RWPE2 (cell line): Measurements from ENCODE around the gene CTTNBP2.

ENCODE experiments used
- ATAC-seq: fragments of 200-7000 bp; cut with Tn5 transposase; 3 replicates; pipeline ENCODE4 v1.9.1; 2021; ENCODE audit warnings: low read depth
- DNase-seq: peaks from one replicate; pipeline ENCODE4 v3.0.0-alpha.2; 2020; ENCODE audit warnings: low spot score
- H3K27ac ChIP-seq: fragments of 450-650 bp; 2 replicates; pipeline ENCODE4 v1.5.1; 2017; ENCODE audit warnings: mild to moderate bottlenecking; ENCODE audit not compliant: poor library complexity, severe bottlenecking
- H3K27me3 ChIP-seq: fragments of 250-450 bp; sonication (Bioruptor Pico); 2 replicates; pipeline ENCODE4 v1.5.1; 2021; ENCODE audit warnings: mild to moderate bottlenecking, moderate library complexity; ENCODE audit not compliant: insufficient read depth, poor library complexity, severe bottlenecking
- H3K36me3 ChIP-seq: fragments of 250-450 bp; sonication (Bioruptor Pico); 2 replicates; pipeline ENCODE4 v1.5.1; 2020; ENCODE audit warnings: low read depth, mild to moderate bottlenecking, moderate library complexity
- H3K4me1 ChIP-seq: fragments of 250-450 bp; sonication (Bioruptor Pico); 2 replicates; pipeline ENCODE4 v1.5.1; 2021; ENCODE audit warnings: mild to moderate bottlenecking, moderate library complexity; ENCODE audit not compliant: insufficient read depth, poor library complexity, severe bottlenecking
- H3K4me3 ChIP-seq: fragments of 250-450 bp; sonication (Bioruptor Pico); 2 replicates; pipeline ENCODE4 v1.5.1; 2021; ENCODE audit warnings: mild to moderate bottlenecking, moderate library complexity; ENCODE audit not compliant: severe bottlenecking
- H3K9me3 ChIP-seq: fragments of 250-450 bp; sonication (Bioruptor Pico); 2 replicates; pipeline ENCODE4 v1.5.1; 2021; ENCODE audit warnings: mild to moderate bottlenecking, moderate library complexity; ENCODE audit not compliant: severe bottlenecking
- CTCF ChIP-seq: fragments of 450-650 bp; IDR thresholded peaks from one replicate; pipeline ENCODE4 v1.5.1; 2017; ENCODE audit warnings: mild to moderate bottlenecking, moderate library complexity; ENCODE audit not compliant: poor library complexity, severe bottlenecking

CTTNBP2 gene

GRCh38 chr7:117873310-117874190 lies at the start of gene CTTNBP2:
CTTNBP2 (minus strand) TSS chr7:117873441; CDS start chr7:117873415, 26 bp downstream.
- Histone ChIP-seq H3K36me3 (no peaks in the 10 kb centered on the region), H3K9me3 (no peaks in the 10 kb centered on the region), H3K4me3 (peak within 1 kb of the TSS; percentile 53), H3K27ac (no peak within 1 kb of the TSS), H3K4me1 (peaks cover 4% of the 10 kb centered on the region), H3K27me3 (peaks cover 25% of the 10 kb centered on the region)
- DNase-seq (peak; percentile 69), ATAC-seq (peak; percentile 73)
- TF ChIP-seq CTCF = no peak

GRCh38 chr7:117916309-117916708 lies 43.1 kb upstream of the CTTNBP2 start:
- DNase-seq (no peak), ATAC-seq (no peak)
- no peaks in the 10 kb centered on the region for H3K4me1 ChIP-seq
- no peaks in the 10 kb centered on the region for H3K36me3 ChIP-seq
- H3K27me3 ChIP-seq = no peaks in the 10 kb centered on the region
- H3K9me3 ChIP-seq = no peaks in the 10 kb centered on the region
- no peak overlapping the region for H3K4me3 ChIP-seq
- no peak for TF ChIP-seq CTCF
- no peak overlapping the region for H3K27ac ChIP-seq

GRCh38 chr7:117912421-117912820 lies 39.2 kb upstream of the CTTNBP2 start:
- no peak overlapping the region for H3K4me3 ChIP-seq
- DNase-seq = no peak
- TF ChIP-seq CTCF = no peak
- H3K4me1 ChIP-seq = no peaks in the 10 kb centered on the region
- H3K36me3 ChIP-seq = no peaks in the 10 kb centered on the region
- no peaks in the 10 kb centered on the region for H3K27me3 ChIP-seq
- H3K27ac ChIP-seq = no peak overlapping the region
- H3K9me3 ChIP-seq = no peaks in the 10 kb centered on the region
- ATAC-seq = no peak

- ATAC-seq = no peak
- no peak for TF ChIP-seq CTCF
- Histone ChIP-seq H3K27me3 (no peaks in the 10 kb centered on the region), H3K4me1 (no peaks in the 10 kb centered on the region), H3K36me3 (no peaks in the 10 kb centered on the region), H3K9me3 (no peaks in the 10 kb centered on the region), H3K27ac (no peak overlapping the region), H3K4me3 (no peak overlapping the region)
- no peak for DNase-seq
These were observed 35.0 kb upstream of the CTTNBP2 start for GRCh38 chr7:117908031-117908795.
